SK-N-SH (cell line): Measurements from ENCODE around the gene STRBP.

Experiments used
- ELF1 ChIP-seq: IDR thresholded peaks from 2 replicates; pipeline ENCODE4 v1.4.0; 2012
- FOSL2 ChIP-seq: IDR thresholded peaks from 2 replicates; pipeline ENCODE4 v1.4.0; 2012; ENCODE audit warnings: low read depth, mild to moderate bottlenecking, moderate library complexity, borderline replicate concordance
- FOXJ3 ChIP-seq: sonication (generic); formaldehyde crosslinking; IDR thresholded peaks from 2 replicates; pipeline ENCODE4 v1.5.1; 2020; ENCODE audit warnings: mild to moderate bottlenecking, missing genetic modification reagents
- GABPA ChIP-seq: IDR thresholded peaks from 2 replicates; pipeline ENCODE4 v1.4.0; 2012; ENCODE audit warnings: low read depth, mild to moderate bottlenecking
- JUND ChIP-seq: IDR thresholded peaks from 2 replicates; pipeline ENCODE4 v1.4.0; 2012
- POLR2AphosphoS5 ChIP-seq: IDR thresholded peaks from 2 replicates; pipeline ENCODE4 v1.6.1; 2012; ENCODE audit warnings: low read depth, low read length
- RCOR1 ChIP-seq: fragments of 150-350 bp; IDR thresholded peaks from 2 replicates; pipeline ENCODE4 v1.6.1; 2017; ENCODE audit warnings: antibody characterized with exemption, low read length
- RFX5 ChIP-seq: IDR thresholded peaks from 2 replicates; pipeline ENCODE4 v1.6.1; 2012; ENCODE audit warnings: mild to moderate bottlenecking, improper control_type of control experiment, low read length
- SIN3A ChIP-seq: IDR thresholded peaks from 2 replicates; pipeline ENCODE4 v1.6.1; 2012; ENCODE audit warnings: low read depth, mild to moderate bottlenecking, low read length, moderate library complexity, borderline replicate concordance
- TCF12 ChIP-seq: IDR thresholded peaks from 2 replicates; pipeline ENCODE4 v1.4.0; 2012
- TEAD4 ChIP-seq: IDR thresholded peaks from 2 replicates; pipeline ENCODE4 v1.4.0; 2012; ENCODE audit warnings: mild to moderate bottlenecking, borderline replicate concordance; ENCODE audit not compliant: insufficient read depth
- YY1 ChIP-seq: IDR thresholded peaks from 2 replicates; pipeline ENCODE4 v1.4.0; 2012; ENCODE audit warnings: low read depth, mild to moderate bottlenecking
- TF ChIP-seq, protein P1 (sequence below): fragments of 200-600 bp; sonication (generic); IDR thresholded peaks from 2 replicates; pipeline ENCODE4 v1.6.1; 2017; ENCODE audit warnings: antibody characterized with exemption, mild to moderate bottlenecking, moderate library complexity
- TF ChIP-seq, protein P2 (sequence below): IDR thresholded peaks from 2 replicates; pipeline ENCODE4 v1.6.1; 2012; ENCODE audit warnings: mild to moderate bottlenecking, low read depth, low read length, moderate library complexity

- TF ChIP-seq, protein P1, sequence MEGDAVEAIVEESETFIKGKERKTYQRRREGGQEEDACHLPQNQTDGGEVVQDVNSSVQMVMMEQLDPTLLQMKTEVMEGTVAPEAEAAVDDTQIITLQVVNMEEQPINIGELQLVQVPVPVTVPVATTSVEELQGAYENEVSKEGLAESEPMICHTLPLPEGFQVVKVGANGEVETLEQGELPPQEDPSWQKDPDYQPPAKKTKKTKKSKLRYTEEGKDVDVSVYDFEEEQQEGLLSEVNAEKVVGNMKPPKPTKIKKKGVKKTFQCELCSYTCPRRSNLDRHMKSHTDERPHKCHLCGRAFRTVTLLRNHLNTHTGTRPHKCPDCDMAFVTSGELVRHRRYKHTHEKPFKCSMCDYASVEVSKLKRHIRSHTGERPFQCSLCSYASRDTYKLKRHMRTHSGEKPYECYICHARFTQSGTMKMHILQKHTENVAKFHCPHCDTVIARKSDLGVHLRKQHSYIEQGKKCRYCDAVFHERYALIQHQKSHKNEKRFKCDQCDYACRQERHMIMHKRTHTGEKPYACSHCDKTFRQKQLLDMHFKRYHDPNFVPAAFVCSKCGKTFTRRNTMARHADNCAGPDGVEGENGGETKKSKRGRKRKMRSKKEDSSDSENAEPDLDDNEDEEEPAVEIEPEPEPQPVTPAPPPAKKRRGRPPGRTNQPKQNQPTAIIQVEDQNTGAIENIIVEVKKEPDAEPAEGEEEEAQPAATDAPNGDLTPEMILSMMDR = no peak
- TF ChIP-seq JUND (no peak), FOSL2 (no peak), FOXJ3 (no peak), RFX5 (no peak), GABPA (no peak), YY1 (no peak), POLR2AphosphoS5 (no peak), TEAD4 (no peak), TCF12 (no peak), RCOR1 (no peak), ELF1 (no peak), SIN3A (no peak)
- TF ChIP-seq, protein P2, sequence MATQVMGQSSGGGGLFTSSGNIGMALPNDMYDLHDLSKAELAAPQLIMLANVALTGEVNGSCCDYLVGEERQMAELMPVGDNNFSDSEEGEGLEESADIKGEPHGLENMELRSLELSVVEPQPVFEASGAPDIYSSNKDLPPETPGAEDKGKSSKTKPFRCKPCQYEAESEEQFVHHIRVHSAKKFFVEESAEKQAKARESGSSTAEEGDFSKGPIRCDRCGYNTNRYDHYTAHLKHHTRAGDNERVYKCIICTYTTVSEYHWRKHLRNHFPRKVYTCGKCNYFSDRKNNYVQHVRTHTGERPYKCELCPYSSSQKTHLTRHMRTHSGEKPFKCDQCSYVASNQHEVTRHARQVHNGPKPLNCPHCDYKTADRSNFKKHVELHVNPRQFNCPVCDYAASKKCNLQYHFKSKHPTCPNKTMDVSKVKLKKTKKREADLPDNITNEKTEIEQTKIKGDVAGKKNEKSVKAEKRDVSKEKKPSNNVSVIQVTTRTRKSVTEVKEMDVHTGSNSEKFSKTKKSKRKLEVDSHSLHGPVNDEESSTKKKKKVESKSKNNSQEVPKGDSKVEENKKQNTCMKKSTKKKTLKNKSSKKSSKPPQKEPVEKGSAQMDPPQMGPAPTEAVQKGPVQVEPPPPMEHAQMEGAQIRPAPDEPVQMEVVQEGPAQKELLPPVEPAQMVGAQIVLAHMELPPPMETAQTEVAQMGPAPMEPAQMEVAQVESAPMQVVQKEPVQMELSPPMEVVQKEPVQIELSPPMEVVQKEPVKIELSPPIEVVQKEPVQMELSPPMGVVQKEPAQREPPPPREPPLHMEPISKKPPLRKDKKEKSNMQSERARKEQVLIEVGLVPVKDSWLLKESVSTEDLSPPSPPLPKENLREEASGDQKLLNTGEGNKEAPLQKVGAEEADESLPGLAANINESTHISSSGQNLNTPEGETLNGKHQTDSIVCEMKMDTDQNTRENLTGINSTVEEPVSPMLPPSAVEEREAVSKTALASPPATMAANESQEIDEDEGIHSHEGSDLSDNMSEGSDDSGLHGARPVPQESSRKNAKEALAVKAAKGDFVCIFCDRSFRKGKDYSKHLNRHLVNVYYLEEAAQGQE = no peak
Measured at GRCh38 chr9:123235448-123235847, 32.9 kb downstream of the STRBP start.
